Keratinocyte (primary cell): ENCODE measurements around the gene FAM177A1.

Experiments used
- EZH2 ChIP-seq: IDR thresholded peaks from one replicate; pipeline ENCODE4 v1.6.1; 2012; ENCODE audit warnings: inconsistent platforms, mild to moderate bottlenecking, low read length, moderate library complexity
- TF ChIP-seq, protein P1 (sequence below), 3 experiments: IDR thresholded peaks in 1 of 3; conservative IDR thresholded peaks in 1 of 3; optimal IDR thresholded peaks in 1 of 3; 2 replicates in 2 of 3; 3 replicates in 1 of 3; pipeline versions ENCODE3 to v1.5.1; 2011; ENCODE audit warnings: low read length in 3 of 3, mild to moderate bottlenecking in 3 of 3, moderate library complexity in 2 of 3, control low read depth in 1 of 3, inconsistent platforms in 1 of 3; ENCODE audit not compliant: insufficient read depth in 2 of 3; ENCODE audit errors: extremely low read depth in 1 of 3

DNA sequence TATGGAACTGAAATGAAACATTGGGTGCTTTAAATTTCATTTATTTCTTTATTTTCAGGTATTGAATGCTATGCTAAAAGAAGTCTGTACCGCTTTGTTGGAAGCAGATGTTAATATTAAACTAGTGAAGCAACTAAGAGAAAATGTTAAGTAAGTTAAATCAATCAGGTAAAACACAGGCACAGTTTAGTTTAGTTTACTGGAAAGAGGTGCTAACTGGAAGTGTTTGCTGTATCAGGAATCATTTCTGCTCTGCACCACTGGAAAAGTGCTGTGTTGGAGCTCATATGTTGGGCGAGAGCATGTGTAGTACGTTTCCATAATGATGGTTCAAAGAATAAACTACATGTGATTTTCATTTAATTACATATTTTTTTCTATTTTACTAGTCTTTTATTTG is 46.6 kb upstream of the FAM177A1 start:
- TF ChIP-seq, protein P1, sequence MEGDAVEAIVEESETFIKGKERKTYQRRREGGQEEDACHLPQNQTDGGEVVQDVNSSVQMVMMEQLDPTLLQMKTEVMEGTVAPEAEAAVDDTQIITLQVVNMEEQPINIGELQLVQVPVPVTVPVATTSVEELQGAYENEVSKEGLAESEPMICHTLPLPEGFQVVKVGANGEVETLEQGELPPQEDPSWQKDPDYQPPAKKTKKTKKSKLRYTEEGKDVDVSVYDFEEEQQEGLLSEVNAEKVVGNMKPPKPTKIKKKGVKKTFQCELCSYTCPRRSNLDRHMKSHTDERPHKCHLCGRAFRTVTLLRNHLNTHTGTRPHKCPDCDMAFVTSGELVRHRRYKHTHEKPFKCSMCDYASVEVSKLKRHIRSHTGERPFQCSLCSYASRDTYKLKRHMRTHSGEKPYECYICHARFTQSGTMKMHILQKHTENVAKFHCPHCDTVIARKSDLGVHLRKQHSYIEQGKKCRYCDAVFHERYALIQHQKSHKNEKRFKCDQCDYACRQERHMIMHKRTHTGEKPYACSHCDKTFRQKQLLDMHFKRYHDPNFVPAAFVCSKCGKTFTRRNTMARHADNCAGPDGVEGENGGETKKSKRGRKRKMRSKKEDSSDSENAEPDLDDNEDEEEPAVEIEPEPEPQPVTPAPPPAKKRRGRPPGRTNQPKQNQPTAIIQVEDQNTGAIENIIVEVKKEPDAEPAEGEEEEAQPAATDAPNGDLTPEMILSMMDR (optimal IDR thresholded peaks at IDR 0.05 in 1 of 3, IDR thresholded peaks at IDR 0.05 in 1 of 3, conservative IDR thresholded peaks at IDR 0.05 in 1 of 3; ENCODE audit: extremely low read depth in 1 of 3, insufficient read depth in 2 of 3, low read length in 3 of 3) = no peak
- no peak for TF ChIP-seq EZH2
